NCI-H1694 (cell line): ENCODE measurements around the gene TSEN15.

Source experiments
- DNase-seq: peaks from one replicate; lab custom pipeline; 2025; lab: John Stamatoyannopoulos, UW

TSEN15 gene

DNA sequence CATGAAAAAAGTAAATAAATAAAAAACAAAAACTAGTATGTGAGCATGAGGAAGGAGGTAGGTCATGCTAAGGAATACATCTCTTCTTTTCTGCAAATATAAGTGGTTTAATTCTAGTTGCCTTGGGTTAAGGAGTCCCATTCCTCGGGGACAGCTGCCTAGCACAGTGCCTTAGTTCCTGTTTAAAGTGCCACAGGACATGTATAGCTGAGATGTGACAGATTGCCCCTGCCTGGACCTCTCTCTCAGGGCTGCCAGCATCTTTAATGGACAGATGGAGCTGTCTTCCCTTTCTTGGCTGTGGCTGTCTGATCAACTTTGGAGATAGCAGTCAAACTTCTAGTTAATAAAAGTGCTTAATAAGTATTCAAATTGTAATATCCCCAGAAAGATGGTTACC is 50.0 kb downstream of the TSEN15 start:
- no peak for DNase-seq

DNA sequence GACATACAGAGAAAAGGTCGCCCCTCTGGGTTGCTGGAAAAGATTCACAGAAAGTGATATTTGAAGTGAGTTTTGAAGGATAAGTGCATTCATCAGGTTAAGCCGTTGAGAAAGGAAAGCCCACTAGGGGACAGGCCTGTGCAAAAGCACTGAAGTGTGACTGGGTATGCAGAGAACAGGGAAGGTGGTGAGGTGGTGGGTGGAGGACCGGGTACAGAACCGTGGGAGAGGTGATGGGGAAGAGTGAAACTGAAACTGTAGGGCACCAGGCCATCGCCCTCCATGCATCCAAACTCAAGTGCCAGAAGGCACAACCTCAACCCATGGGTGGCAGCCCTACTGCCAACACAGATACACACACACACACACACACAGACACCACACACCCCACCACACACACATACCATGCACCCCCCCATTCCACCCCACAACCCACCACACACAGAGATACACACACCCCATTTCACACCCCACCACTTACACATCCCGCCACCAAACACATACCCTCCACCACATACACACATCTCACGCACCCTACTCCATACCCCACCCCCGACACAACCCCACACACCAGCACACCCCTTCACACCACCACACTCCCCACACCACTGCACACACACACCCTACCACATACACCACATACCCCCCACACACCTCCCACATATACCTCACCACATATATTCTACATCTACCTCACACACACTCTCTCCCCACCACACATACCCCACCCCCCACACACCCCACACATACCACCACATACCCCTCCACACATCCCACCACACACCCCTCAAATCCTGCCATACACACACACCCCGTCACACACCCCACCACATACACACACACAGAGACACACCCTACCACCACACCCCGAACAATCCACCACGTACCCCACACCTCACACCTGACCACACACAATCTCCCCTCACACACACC is 59.0 kb downstream of the TSEN15 start:
- DNase-seq: no peak

DNA sequence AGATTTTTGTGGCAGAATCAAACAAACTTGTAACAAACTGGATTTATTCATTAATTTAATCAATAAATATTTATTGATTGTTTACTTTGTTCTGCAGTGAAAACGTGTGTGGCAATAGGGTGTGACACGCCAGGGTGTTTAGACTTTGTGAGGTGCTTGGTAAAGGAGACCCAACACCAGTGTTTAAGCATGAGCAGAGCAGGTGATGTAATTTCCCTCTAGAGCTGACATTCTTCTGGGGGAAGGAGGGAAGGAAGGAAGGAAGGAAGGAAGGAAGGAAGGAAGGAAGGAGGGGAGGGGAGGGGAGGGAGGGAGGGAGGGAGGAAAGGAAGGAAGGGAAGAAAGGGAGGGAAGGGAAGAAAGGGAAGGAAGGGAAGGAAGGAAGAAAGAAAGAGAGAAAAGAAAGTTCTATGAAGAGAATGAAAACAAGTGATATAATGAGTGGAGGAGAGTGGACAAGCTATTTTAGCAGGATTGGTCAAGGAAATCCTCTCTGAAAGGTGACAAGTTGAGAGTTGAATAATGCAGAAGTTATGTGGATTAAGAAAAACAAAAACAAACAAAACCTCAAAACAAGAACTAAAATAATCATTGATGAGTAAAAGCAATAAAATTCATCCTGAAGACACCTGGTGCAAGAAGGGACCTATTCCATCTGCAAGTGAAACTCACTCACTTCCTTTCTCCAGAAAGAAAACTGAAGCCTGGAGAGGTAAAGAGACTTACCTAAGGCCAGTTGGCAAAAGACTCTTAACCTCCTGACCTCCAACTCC is 60.8 kb downstream of the TSEN15 start:
- DNase-seq: no peak

DNA sequence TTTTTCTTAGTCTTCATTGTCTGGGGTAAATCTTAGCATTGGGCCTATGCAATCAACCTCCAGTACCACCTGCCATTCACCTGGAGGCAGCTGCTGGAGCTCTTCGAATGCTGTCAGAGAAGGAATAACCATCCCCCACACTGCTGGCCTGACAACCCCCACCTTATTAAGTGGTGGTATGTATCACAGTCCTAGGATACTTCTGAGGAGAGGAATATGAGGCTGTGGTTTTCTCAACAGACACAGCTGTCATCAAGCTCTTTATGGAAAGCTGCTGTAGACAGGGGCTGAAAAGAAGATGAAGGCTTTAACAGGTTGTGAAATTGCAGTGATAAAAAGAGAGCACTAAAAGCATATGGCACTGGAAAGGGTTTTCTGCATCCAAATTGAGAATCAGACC is 61.7 kb downstream of the TSEN15 start:
- no peak for DNase-seq

DNA sequence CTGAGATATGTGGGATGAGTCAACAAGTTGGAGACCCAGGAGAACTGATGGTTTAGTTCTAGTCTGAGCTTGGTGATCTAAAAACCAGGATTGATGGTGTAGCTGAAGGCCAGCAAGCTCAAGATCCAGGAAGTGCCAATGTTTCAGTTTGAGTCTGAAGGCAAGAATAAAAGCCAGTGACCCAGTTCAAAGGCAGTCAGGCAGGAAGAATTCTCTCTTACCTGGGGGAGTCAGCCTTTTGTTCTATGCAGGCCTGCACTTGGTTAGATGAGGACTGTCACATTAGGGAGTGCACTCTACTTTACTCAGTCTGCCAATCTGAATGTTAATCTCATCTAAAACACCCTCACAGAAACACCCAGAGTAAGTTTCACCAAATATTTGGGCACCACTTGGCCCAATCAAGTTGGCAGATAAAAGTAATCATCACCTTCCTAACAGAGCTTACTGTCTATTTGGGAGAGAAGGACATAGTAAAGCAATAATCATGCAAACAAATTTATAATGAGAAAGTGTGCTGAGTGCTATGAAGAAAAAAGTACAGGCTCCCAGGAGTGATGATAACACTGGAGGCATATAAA is 63.4 kb downstream of the TSEN15 start:
- no peak for DNase-seq

DNA sequence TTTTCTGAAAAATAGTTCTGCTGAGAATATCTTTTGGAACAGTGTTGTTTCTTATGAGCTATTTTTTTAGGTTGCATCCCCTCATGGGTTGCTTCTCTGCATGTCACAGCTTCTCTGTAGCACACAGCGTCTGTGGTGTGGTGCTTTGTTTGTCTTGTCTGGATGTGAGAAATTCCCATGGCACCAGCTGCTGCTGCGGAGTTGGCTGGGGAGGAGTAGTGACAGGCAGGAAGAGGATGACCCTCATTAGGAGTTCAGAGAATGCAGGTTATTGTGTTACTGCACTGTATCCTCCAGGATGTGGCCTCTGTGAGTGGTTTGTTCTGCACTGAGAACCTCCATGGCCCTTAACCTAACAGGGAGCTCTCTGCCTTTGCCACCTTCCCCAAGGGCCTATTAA is 64.8 kb downstream of the TSEN15 start:
- no peak for DNase-seq

DNA sequence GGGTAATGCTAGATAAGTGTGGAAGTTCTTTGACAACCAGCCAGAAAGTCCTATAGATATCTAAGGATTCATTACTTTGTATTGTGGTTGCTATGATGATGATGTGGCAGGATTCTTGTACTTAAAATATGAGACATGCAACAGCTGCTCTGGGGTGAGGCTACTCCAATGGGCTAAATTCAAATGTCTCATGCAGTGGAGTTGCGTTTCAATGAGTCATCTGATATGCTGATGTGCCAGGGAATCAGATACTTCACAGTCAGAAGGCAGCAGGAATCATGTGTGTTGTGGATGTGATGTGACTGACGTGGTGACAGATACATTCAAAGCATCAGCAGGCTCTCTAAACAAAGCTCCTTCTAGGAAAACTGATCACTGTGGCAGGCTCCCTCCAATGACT is 66.5 kb downstream of the TSEN15 start:
- DNase-seq: no peak
